ENCODE results near the gene RABL6.

DNA sequence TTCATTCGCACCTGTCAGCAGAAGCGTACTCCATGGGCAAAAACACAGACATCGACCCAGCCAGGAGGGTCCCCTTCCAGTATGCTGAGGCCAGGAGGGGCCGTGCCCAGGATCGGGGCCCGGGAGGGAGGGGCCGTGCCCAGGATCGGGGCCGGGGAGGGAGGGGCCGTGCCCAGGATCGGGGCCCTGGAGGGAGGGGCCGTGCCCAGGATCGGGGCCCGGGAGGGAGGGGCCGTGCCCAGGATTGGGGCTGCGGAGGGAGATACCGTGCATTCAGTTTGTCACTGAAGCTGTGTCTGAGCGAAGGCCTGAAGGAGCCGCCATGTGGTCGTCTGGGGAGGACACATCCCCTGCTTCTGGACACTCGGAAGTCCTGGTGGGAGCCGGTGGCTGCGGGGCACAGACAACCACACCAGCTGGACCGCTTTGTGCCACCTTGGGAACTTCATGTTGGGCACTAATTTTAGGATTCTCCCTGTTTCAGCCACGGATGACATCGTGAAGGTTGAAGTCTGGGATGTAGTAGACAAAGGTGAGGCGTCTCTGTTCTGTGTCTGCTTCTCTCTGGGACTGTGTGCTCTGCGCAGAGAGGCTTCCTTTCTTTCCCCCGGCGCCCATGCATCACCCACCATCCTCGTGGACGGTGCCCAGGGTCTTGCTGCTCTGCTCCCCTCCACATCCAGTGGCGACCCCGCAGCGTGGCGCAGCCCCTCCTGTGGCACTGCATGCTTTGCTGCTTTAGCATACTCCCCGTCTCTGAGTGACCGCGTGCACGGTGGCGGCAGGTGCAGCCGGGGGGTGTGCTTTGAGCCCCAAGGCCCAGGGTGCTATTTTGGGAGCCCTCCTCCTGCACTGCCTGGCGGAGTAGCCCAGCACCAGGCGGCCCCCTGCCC, 17.8 kb downstream of the RABL6 start:
- TF ChIP-seq, protein P1, sequence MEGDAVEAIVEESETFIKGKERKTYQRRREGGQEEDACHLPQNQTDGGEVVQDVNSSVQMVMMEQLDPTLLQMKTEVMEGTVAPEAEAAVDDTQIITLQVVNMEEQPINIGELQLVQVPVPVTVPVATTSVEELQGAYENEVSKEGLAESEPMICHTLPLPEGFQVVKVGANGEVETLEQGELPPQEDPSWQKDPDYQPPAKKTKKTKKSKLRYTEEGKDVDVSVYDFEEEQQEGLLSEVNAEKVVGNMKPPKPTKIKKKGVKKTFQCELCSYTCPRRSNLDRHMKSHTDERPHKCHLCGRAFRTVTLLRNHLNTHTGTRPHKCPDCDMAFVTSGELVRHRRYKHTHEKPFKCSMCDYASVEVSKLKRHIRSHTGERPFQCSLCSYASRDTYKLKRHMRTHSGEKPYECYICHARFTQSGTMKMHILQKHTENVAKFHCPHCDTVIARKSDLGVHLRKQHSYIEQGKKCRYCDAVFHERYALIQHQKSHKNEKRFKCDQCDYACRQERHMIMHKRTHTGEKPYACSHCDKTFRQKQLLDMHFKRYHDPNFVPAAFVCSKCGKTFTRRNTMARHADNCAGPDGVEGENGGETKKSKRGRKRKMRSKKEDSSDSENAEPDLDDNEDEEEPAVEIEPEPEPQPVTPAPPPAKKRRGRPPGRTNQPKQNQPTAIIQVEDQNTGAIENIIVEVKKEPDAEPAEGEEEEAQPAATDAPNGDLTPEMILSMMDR (IDR thresholded peaks at IDR 0.05) = no peak
- no peak for TF ChIP-seq POLR2A (IDR thresholded peaks at IDR 0.05)

Data from esophagus squamous epithelium (tissue), 4 donors.